ENCODE results near the gene HPSE2.

GRCh38 chr10:98414932-98415730 is 820.5 kb downstream of the HPSE2 start, which contains the start of gene PYROXD2:
- TF ChIP-seq POLR2AphosphoS5 (IDR thresholded peaks at IDR 0.05; ENCODE audit: borderline replicate concordance, low read depth, low read length): peak; percentile 90; the same call in 1 of the 2 replicates
- TF ChIP-seq EZH2 (IDR thresholded peaks at IDR 0.05): no peak
- no peak for TF ChIP-seq FOXP2 (optimal IDR thresholded peaks at IDR 0.05; ENCODE audit: control extremely low read depth, extremely low read length, insufficient read depth)
